K562 (cell line): ENCODE measurements around the gene EHD3. TPM values are rescaled to one million over a fixed set of nuclear protein-coding genes. Genes with fewer than 3 reads are reported as not detected.

ENCODE experiments used
- ATAC-seq: fragments of 200-7000 bp; cut with Tn5 transposase; 3 replicates; pipeline ENCODE4 v1.9.1; 2020; ENCODE audit warnings: moderate library complexity
- BruUV-seq: library from RNA; stranded (reverse); fragments of 400-500 nt; replicated peaks from 2 replicates; lab custom pipeline; 2021; lab: Mats Ljungman, UMichigan
- CTCF ChIA-PET: fragments of 300-600 bp; formaldehyde crosslinking; extraction: SDS; loops from one replicate; lab custom pipeline; 2021; ENCODE audit warnings: low intra/inter-chr PET ratio; lab: Yijun Ruan, JAX
- POLR2A ChIA-PET: fragments of 300-600, 350-650 bp; sonication (Branson Sonifier 250); formaldehyde crosslinking; extraction: SDS; loops from one replicate; lab custom pipeline; 2021; ENCODE audit warnings: antibody characterized with exemption, inconsistent platforms; lab: Yijun Ruan, JAX
- DNase-seq, 4 experiments: peaks; one replicate each; pipeline versions ENCODE4 v3.0.0 to v3.0.0-alpha.2; 2011 to 2018; ENCODE audit warnings: low spot score in 3 of 4, mixed read lengths in 3 of 4; ENCODE audit errors: extremely low read depth in 1 of 4
- FAIRE-seq: peaks from 2 replicates; lab custom pipeline; 2011; peaks lifted over from hg19 to GRCh38; lab: Jason Lieb, UNC
- H2AFZ ChIP-seq: 2 replicates; pipeline ENCODE4 v1.6.0; 2011; ENCODE audit warnings: low read depth, low read length, control low read depth, inconsistent platforms
- H3K27ac ChIP-seq: fragments of 200-600 bp; 3 replicates; pipeline ENCODE4 v1.8.0; 2011; ENCODE audit warnings: low read depth, mild to moderate bottlenecking, control low read depth, inconsistent platforms, low read length, moderate library complexity, mixed read lengths; ENCODE audit errors: extremely low read depth
- H3K27me3 ChIP-seq, 2 experiments: fragments of 300-600 bp in 1 of 2; 2 replicates in 1 of 2; 3 replicates in 1 of 2; pipeline versions ENCODE4 v1.6.0 to v1.8.0; 2011; ENCODE audit warnings: inconsistent platforms in 2 of 2, low read length in 2 of 2, mild to moderate bottlenecking in 1 of 2, mixed read lengths in 1 of 2, moderate library complexity in 1 of 2; ENCODE audit not compliant: control insufficient read depth in 2 of 2, insufficient read depth in 2 of 2
- H3K36me3 ChIP-seq: fragments of 300-600 bp; 3 replicates; pipeline ENCODE4 v1.8.0; 2011; ENCODE audit warnings: mild to moderate bottlenecking, low read length, inconsistent platforms; ENCODE audit not compliant: control insufficient read depth, insufficient read depth
- H3K4me1 ChIP-seq, 2 experiments: fragments of 200-600 bp in 1 of 2; replicated peaks in 1 of 2; 2 replicates in 1 of 2; 3 replicates in 1 of 2; pipeline versions ENCODE4 v1.5.1 to v1.8.0; 2011; ENCODE audit warnings: inconsistent platforms in 2 of 2, low read length in 2 of 2, mild to moderate bottlenecking in 1 of 2, mixed read lengths in 1 of 2, moderate library complexity in 1 of 2; ENCODE audit not compliant: control insufficient read depth in 2 of 2, insufficient read depth in 2 of 2
- H3K4me2 ChIP-seq: 2 replicates; pipeline ENCODE4 v1.6.1; 2011; ENCODE audit warnings: low read length, control low read depth, inconsistent platforms, mixed read lengths; ENCODE audit not compliant: insufficient read depth
- H3K4me3 ChIP-seq: fragments of 200-600 bp; sonication (generic), shearing (Covaris generic); 2 replicates; pipeline ENCODE4 v1.5.1; 2016; ENCODE audit warnings: control low read depth, inconsistent platforms
- H3K79me2 ChIP-seq: fragments of 200-600 bp; 3 replicates; pipeline ENCODE4 v1.8.0; 2011; ENCODE audit warnings: low read length, inconsistent platforms; ENCODE audit not compliant: control insufficient read depth, insufficient read depth
- H3K9ac ChIP-seq, 2 experiments: 2 replicates each; pipeline versions ENCODE4 v1.6.0 to v1.6.1; 2011; ENCODE audit warnings: low read depth in 2 of 2, low read length in 2 of 2, control low read depth in 1 of 2, inconsistent platforms in 1 of 2, mild to moderate bottlenecking in 1 of 2, mixed read lengths in 1 of 2; ENCODE audit not compliant: insufficient read depth in 1 of 2
- H3K9me1 ChIP-seq: one replicate; pipeline ENCODE4 v1.6.0; 2011; ENCODE audit warnings: inconsistent platforms, mild to moderate bottlenecking, low read length, moderate library complexity; ENCODE audit not compliant: control insufficient read depth, insufficient read depth
- H3K9me3 ChIP-seq: replicated peaks from 2 replicates; pipeline ENCODE4 v1.5.1; 2011; ENCODE audit warnings: low read depth, low read length, inconsistent platforms; ENCODE audit not compliant: control insufficient read depth, insufficient read depth
- H4K20me1 ChIP-seq: replicated peaks from 2 replicates; pipeline ENCODE4 v1.6.1; 2011; ENCODE audit warnings: low read length, inconsistent platforms, mixed read lengths; ENCODE audit not compliant: control insufficient read depth, insufficient read depth
- ARID3A ChIP-seq: IDR thresholded peaks from 2 replicates; pipeline ENCODE4 v1.6.1; 2012; ENCODE audit warnings: low read depth, low read length, improper control_type of control experiment, borderline replicate concordance
- CBX1 ChIP-seq: sonication (generic); IDR thresholded peaks from 2 replicates; pipeline ENCODE4 v1.6.1; 2016; ENCODE audit warnings: antibody characterized with exemption, low read depth, mild to moderate bottlenecking
- CREB5 ChIP-seq: fragments of 250-450 bp; sonication (Bioruptor Pico); IDR thresholded peaks from 2 replicates; pipeline ENCODE4 v1.5.0; 2020; ENCODE audit warnings: mild to moderate bottlenecking
- ELF2 ChIP-seq: fragments of 250-450 bp; sonication (Bioruptor Pico); IDR thresholded peaks from 2 replicates; pipeline ENCODE4 v1.5.0; 2021; ENCODE audit warnings: mild to moderate bottlenecking
- LARP7 ChIP-seq: fragments of 450-650 bp; IDR thresholded peaks from 2 replicates; pipeline ENCODE4 v1.6.1; 2016
- LCOR ChIP-seq: sonication (generic); formaldehyde crosslinking; IDR thresholded peaks from 2 replicates; pipeline ENCODE4 v1.8.0; 2022; ENCODE audit warnings: mild to moderate bottlenecking, missing genetic modification reagents
- MCM3 ChIP-seq: fragments of 450-650 bp; IDR thresholded peaks from 2 replicates; pipeline ENCODE4 v1.6.1; 2016
- POU5F1 ChIP-seq: fragments of 150-350 bp; IDR thresholded peaks from 2 replicates; pipeline ENCODE4 v1.6.1; 2014; ENCODE audit warnings: borderline replicate concordance, low read length, low read depth, mild to moderate bottlenecking; ENCODE audit not compliant: partially characterized antibody
- SMAD4 ChIP-seq: fragments of 250-450 bp; sonication (Bioruptor Pico); conservative IDR thresholded peaks from 2 replicates; pipeline ENCODE4 v1.8.0; 2021; ENCODE audit warnings: inconsistent platforms, mild to moderate bottlenecking, moderate library complexity
- XRCC3 ChIP-seq: fragments of 450-650 bp; IDR thresholded peaks from 2 replicates; pipeline ENCODE4 v1.6.1; 2017; ENCODE audit warnings: mild to moderate bottlenecking, moderate library complexity
- ZBED1 ChIP-seq: IDR thresholded peaks from 2 replicates; pipeline ENCODE4 v1.6.1; 2014
- ZBTB34 ChIP-seq: fragments of 250-450 bp; sonication (Bioruptor Pico); IDR thresholded peaks from 2 replicates; pipeline ENCODE4 v1.8.0; 2021; ENCODE audit warnings: mild to moderate bottlenecking, moderate library complexity
- ZNF780A ChIP-seq: fragments of 250-450 bp; sonication (Bioruptor Pico); IDR thresholded peaks from 2 replicates; pipeline ENCODE4 v1.5.0; 2021; ENCODE audit warnings: mild to moderate bottlenecking
- WGBS: fragments of 100-300 bp; shearing (Covaris generic); methylation state at CpG from one replicate; pipeline ENCODE4 v1.1.6; 2016; ENCODE audit warnings: low coverage, mixed read lengths; ENCODE audit not compliant: insufficient coverage; ENCODE audit errors: missing lambda C conversion rate; 5-methylcytosine and 5-hydroxymethylcytosine counted together
- in situ Hi-C: fragments of 300-500 bp; cut with MboI; formaldehyde crosslinking; loops from 4 replicates; pipeline ENCODE4 v1.15.0; 2018; ENCODE audit warnings: inconsistent platforms, mixed read lengths
- intact Hi-C: fragments of 100-400 bp; cut with micrococcal nuclease; formaldehyde crosslinking; loops from 2 replicates; pipeline ENCODE4 v1.14.2; 2022
- polyA plus RNA-seq, 8 experiments: library from polyadenylated mRNA; depleted of rRNA in 4 of 8; stranded (reverse) in 5 of 8; unstranded in 3 of 8; fragments of >200 nt; fragmentation: Nextera tagmentation in 2 of 8; fragmentation: Illumina TruSeq in 1 of 8; extraction: Ambion mirVana in 2 of 8; extraction: Trizol in 1 of 8; gene quantifications; 2 replicates each; pipeline versions ENCODE4 v1.2.1 to v1.2.3, GENCODE V29; 2011 to 2014; ENCODE audit warnings: inconsistent platforms in 1 of 8, missing spikeins in 1 of 8
- total RNA-seq, 7 experiments: library from RNA; depleted of rRNA in 6 of 7; stranded (reverse); fragments of >200 nt in 6 of 7; fragmentation: Illumina TruSeq in 2 of 7; extraction: Trizol in 2 of 7; gene quantifications; 2 replicates each; pipeline versions ENCODE4 v1.2.1 to v1.2.3, GENCODE V29; 2011 to 2021; ENCODE audit warnings: low replicate concordance in 1 of 7

Gene EHD3
- total and polyA plus RNA-seq, 9 of the 15 experiments (the other 6 are each of a cell fraction or from before 2014, with no cell fraction given), result under 0.01 to 0.04 (median 0.03) TPM; not detected in 3

GRCh38 chr2:31263636-31264190 is 29.8 kb downstream of the EHD3 start:
- no peaks in the 10 kb centered on the region; the same call in 1 of the 2 replicates for H4K20me1 ChIP-seq
- H3K9me1 ChIP-seq, result no peaks in the 10 kb centered on the region
- no peaks in the 10 kb centered on the region for H3K9me3 ChIP-seq
- peak; percentile 46 for FAIRE-seq
- H3K4me3 ChIP-seq, result no peak overlapping the region
- no peaks in the 10 kb centered on the region for H3K4me1 ChIP-seq
- H3K9ac ChIP-seq, result no peak overlapping the region
- no peak for DNase-seq
- H2AFZ ChIP-seq, result no peak overlapping the region
- H3K36me3 ChIP-seq, result no peaks in the 10 kb centered on the region
- H3K27ac ChIP-seq, result no peak overlapping the region
- ChIA-PET POLR2A (interaction anchor here (0.6 to 1.3 kb wide), 2 partner anchors 10 to 170 kb away, joined by 3 to 4 read pairs; no protein-coding TSS in a partner anchor), CTCF (no interaction called here)
- no peak overlapping the region for H3K4me2 ChIP-seq
- intact Hi-C loops (no loop called here), in situ Hi-C loops (no loop called here)
- no TSS peak for BruUV-seq
- no peak for TF ChIP-seq XRCC3
- TF ChIP-seq CREB5 (CRISPR knock-in tag), result no peak
- TF ChIP-seq ZNF780A (CRISPR knock-in tag), result no peak
- no peak for TF ChIP-seq POU5F1
- TF ChIP-seq ZBED1, result no peak
- TF ChIP-seq SMAD4 (CRISPR knock-in tag), result no peak
- no peak for TF ChIP-seq ELF2 (CRISPR knock-in tag)
- no peak for TF ChIP-seq CBX1
- TF ChIP-seq LARP7, result no peak
- TF ChIP-seq MCM3, result no peak
- TF ChIP-seq ZBTB34 (CRISPR knock-in tag), result no peak
- TF ChIP-seq ARID3A, result no peak
- no peak for TF ChIP-seq LCOR
- no peak; the same call in 2 of the 3 replicates for ATAC-seq
- WGBS, result 1% methylated on average over 3 of the region's 3 CpGs
- peaks cover 0 to 23% of the 10 kb centered on the region in 2 experiments; a peak in 3 of 5 replicates for H3K27me3 ChIP-seq
- no peaks in the 10 kb centered on the region for H3K79me2 ChIP-seq
